Measurements from ENCODE around the gene LIPH.
"Not testable (repeated sequence)": the region's sequence is repeated elsewhere in the genome, so short reads cannot be mapped to it uniquely, and the experiment has no call there.

LIPH gene

DNA sequence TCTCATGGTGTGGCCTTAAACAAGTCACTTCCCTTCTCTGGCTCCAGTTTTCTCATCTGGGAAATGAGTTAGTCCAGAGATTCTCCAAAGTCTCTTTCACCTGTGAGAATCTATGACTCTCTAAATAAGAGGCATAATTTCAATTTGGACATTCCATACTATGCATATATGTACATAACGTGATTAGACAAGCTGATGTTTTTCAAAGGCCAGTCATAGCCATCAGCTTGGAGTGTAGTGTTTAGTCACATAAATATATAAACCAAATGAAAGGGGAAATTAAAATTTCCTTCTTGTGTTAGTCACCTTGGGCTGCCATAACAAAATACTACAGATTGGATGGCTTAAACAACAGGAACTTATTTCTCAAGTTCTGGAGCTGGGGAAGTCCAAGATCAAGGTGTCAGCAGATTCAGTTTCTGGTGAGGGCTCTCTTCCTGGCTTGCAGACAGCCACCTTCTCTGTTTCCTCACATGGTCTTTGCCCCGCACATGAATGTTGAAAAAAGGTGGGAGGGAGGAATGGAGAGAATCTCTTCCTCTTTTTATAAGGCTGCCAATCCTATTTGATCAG lies 72.9 kb downstream of the LIPH start:
- no peak for DNase-seq

- DNase-seq: no peak
Observed at GRCh38 chr3:185477316-185477715, 75.1 kb downstream of the LIPH start.

DNA sequence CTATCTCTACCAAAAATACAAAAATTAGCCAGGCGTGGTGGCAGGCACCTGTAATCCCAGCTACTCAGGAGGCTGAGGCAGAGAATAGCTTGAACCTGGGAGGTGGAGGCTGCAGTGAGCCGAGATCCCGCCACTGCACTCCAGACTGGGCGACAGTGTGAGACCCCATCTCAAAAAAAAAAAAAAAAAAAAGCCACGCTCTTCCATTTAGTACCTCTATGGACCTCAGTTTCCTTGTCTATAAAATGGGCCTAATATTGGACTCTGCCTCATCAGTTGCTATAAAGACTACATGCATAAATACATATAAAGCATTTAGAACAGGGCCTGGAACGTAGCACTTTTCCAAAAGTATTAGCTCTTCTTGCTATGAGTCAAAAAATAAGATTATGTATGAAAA lies 77.5 kb downstream of the LIPH start:
- DNase-seq: not testable (repeated sequence)

DNA sequence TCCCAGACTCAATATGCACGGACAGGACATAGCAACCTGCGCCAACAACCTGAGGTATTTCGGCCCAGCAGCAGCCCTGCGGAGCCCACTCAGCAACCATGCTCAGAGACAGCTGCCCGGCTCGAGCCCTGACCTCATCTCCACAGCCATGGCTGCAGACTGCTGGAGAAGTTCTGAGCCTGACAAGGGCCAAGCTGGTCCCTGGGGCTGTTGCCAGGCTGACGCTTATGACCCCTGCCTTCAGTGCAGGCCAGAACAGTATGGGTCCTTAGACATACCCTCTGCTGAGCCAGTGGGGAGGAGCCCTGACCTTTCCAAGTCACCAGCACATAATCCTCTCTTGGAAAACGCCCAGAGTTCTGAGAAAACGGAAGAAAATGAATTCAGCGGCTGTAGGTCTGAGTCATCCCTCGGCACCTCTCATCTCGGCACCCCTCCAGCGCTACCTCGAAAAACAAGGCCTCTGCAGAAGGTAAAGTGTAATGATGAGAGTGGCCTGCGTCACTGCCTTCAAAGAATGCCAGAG lies 79.0 kb downstream of the LIPH start:
- DNase-seq: no peak

DNA sequence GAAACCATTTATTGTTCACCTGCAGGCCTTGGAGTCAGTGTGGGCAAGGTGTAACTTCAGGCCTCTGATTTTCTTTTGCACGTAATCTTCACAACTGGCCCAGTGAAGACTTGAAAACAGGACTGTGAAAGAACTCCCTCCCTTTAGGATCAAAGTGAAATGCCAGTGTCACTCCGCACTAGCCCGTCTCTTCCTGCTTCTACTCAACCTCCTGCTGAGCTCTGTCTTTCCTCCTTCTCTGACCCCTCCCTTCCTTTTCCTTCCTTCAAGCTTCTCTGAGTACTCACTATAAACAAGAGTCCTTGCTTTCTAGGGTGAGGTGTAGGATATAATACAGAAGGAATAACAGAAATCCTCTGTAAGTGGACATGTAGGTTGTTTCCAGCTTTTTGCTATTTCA lies 82.1 kb downstream of the LIPH start:
- no peak for DNase-seq

DNA sequence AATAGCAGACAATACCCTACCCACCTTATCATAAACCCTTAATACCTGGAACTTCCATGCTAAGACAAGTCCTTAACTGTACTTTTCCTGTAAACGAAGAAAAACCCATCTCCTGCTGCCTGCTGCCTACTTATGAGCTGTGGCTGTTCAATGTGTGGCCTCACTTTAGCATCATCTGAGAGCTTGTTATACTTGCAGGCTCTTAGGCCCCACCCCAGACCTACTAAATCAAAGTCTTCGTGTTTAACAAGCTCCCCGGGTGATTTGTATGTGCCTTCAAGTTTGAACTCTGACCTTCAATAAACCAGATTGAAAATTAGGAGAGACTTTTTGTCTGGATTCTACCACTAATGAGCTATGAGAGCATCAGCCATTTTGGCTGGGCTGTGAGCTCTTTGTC lies 82.8 kb downstream of the LIPH start:
- DNase-seq: no peak

- DNase-seq: not testable (repeated sequence)
Observed at GRCh38 chr3:185466123-185466522, 86.3 kb downstream of the LIPH start.

DNA sequence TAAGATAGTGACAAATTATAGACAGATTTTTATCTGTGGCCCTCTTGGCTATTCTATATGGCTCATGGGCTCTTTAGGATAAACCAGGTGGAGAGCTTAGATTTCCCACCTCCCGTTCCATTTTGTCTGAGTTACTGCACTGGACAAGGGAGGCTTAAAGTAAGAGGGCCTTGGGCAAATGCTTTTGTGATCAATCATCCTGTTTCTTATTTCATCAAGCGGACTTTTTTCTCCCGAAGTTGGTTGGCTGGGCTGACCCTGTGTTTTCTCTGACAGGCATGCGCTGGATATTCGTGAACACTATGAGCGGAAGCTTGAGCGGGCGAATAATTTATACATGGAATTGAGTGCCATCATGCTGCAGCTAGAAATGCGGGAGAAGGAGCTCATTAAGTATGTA lies 86.9 kb downstream of the LIPH start:
- no peak for DNase-seq

- no peak for DNase-seq
Observed at GRCh38 chr3:185460719-185461350, 91.6 kb downstream of the LIPH start.

DNA sequence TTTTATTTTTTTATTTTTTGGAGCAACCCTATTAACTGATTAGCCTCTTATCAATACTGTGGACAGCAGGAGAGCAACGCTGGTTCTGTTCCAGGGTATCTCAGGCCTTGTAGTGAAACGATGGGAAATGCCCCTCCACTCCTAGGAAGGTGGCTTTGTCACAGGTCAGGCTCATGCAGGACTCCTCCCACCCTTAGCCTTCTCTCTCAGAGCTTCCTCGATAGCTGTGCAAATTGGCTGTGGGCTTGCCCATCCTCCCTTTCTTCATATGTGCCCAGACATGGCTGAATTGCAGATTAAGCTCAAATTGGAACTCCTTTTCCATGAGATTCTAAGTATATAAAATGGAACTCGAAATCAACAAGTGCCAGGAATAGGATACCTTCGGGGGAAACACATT lies 92.1 kb downstream of the LIPH start:
- DNase-seq: no peak

GRCh38 chr3:185457376-185457775 lies 95.0 kb downstream of the LIPH start:
- no peak for DNase-seq

All from NCI-H2029 treated with DMSO at 0.1 percent for 48 hours (cell line).